NCI-H524 (cell line): ENCODE measurements around the gene DENND2C.

Source experiments
- DNase-seq, 2 experiments: peaks; one replicate each; lab custom pipeline; 2025; lab: John Stamatoyannopoulos, UW

DENND2C gene, protein sequence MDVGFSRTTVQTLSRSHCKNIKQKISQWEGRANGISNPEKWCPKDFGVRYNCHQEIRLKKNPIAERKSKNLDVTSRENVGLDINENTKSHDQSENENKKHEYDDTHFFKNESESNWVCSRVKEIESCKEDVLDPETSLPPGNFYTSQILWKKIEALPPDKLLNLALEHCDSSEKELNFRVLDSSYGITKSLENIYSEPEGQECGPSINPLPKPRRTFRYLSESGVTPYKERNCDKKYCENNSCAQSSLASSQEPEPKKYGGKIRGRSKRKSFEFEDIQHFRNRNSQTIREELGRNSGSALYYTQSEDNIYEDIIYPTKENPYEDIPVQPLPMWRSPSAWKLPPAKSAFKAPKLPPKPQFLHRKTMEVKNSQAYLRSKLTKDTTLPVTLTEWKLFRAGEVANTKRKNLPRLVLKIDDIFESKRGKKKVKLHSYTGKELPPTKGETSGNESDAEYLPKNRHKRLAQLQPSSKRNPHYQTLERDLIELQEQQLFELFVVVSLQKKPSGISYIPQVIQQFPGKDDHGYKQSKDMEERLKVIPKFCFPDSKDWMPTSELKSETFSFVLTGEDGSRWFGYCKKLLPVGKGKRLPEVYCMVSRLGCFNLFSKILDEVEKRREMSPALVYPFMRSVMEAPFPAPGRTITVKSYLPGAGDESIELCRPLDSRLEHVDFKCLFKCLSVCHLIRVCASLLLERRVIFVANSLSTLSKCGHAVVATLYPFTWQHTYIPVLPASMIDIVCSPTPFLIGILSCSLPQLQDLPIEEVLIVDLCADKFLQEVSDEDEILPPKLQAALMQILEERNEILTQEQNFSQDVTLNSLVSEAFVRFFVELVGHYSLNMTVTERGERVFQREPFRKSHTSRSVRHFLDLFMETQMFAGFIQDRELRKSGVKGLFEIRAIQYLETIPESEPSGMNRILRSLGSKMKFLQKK

DNA sequence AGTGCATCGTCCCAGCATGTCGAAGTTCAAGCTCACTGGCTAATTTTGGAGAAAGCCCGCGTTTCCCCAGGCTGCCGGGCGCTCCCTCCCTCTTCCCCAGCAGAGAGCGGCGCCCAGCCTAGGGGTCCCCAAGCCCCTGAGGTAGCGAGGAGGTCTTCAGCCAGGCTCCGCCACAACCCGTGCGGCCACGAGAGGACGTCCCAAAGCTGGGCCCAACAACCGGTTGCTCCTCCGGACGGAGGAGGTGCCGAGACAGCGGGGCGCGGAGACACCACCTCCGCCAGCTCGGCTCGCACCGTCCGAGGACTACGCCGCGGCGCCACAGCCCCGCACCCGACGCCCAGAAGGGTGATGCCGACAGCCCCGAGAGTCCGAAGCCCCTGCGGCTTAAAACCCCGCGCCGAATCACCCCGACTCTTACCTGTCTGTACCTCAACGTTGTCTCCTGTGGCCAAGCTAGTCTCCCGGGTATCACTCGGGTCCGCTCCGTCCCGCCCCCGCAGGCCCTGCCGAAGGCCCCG, at the start of gene DENND2C:
Gene DENND2C, minus strand, starts transcription at position 488 of the 521 bp plus-strand sequence. CDS start 44,065 bp downstream, outside the sequence.
- peak; percentile 31 to 66 for DNase-seq

- DNase-seq, result no peak
These were observed 49.6 kb upstream of the DENND2C start for GRCh38 chr1:114719424-114719787.

GRCh38 chr1:114718661-114719423, 49.0 kb upstream of the DENND2C start:
- DNase-seq, result no peak

GRCh38 chr1:114716304-114717170, 46.7 kb upstream of the DENND2C start, which contains the start of gene NRAS:
Gene NRAS, minus strand, starts transcription at chr1:114716771. Its CDS starts 611 bp downstream, at chr1:114716160.
- peak; percentile 20 to 83 for DNase-seq

DNA sequence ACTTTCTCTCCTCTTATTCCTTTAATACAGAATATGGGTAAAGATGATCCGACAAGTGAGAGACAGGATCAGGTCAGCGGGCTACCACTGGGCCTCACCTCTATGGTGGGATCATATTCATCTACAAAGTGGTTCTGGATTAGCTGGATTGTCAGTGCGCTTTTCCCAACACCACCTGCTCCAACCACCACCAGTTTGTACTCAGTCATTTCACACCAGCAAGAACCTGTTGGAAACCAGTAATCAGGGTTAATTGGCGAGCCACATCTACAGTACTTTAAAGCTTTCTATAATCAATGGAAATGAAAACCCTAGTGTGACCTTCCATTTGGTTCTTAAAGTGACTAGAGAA, 46.1 kb upstream of the DENND2C start:
- DNase-seq, result no peak

- no peak for DNase-seq
These were observed 43.1 kb upstream of the DENND2C start for GRCh38 chr1:114712977-114713376.

GRCh38 chr1:114710360-114710759, 40.5 kb upstream of the DENND2C start:
- no peak for DNase-seq

DNA sequence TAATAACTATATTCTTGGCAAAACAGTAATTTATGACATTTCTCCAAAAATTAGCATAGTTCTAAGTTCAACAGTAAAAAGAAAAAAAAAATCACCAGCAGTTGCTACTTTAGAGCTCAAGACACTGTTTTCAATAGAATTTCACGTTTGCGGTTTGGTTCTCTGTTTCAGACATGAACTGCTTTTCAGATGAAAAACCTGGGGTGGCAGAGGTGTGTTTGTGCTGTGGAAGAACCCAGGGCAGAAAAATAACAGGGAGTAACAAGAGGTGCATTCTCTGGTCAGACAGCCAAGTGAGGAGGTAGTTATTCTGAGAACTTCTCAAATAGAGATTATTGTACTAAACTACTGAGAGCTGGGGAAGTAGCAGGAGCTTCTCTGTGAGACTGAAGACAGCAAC, 37.8 kb upstream of the DENND2C start:
- no peak for DNase-seq

GRCh38 chr1:114703242-114703641, 33.4 kb upstream of the DENND2C start:
- DNase-seq, result no peak

DNA sequence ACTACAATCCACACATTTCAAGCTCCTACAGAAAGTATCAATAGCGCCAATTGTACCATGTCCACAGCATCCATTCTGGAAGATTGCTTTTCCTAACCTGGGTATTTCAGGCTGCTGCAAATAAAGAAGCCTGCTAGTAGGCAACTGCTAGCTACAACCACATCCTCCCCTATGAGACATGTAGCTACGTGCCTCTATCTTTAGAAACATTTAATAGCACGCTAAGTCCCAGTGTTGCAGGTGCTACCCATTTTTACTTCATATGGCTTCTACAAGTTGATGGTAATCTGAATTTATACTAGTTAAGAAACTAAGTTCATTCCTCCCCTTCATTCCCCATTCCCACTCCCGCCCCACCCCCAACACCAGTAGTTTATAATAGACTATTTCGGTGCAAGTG, 32.9 kb upstream of the DENND2C start:
- no peak for DNase-seq

DNA sequence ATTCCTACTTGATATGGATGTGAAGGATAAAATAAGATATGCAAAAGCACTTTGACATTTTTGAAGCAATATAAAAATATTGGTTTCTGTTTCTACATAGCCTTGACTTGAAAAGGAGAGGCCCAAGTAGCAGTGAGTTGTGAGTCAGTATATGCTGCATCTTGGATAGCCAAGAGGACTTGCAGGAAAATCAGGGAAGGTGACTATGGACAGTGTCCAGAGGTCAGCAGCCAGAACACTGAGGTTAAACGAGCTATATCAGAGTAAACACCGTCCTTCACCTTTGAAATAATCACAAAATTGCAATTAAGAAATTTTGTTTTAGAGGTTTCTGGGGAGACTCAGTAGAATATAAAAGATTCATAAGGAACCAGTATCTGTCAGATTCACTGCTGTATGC, 32.1 kb upstream of the DENND2C start:
- no peak for DNase-seq

- no peak for DNase-seq
These were observed 30.3 kb upstream of the DENND2C start for GRCh38 chr1:114700036-114700600.

DNA sequence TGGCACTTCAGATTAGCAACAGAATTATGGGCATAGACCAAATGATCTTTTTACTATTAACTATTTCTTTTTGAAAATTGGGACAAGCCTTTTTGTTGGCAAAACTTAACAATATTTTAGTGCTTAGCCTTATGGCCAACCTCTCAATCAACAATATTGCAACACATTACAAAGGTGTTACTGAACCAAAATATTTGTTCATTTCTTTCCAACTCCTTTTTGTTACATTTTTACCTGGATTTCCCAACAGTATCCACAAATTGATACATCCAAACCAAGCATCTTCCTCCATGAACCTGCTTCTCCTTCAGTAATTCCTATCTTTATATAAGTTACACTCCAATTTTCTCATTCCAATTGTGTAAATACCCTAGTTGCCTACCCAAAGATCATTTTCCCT, 27.0 kb upstream of the DENND2C start:
- no peak for DNase-seq

DNA sequence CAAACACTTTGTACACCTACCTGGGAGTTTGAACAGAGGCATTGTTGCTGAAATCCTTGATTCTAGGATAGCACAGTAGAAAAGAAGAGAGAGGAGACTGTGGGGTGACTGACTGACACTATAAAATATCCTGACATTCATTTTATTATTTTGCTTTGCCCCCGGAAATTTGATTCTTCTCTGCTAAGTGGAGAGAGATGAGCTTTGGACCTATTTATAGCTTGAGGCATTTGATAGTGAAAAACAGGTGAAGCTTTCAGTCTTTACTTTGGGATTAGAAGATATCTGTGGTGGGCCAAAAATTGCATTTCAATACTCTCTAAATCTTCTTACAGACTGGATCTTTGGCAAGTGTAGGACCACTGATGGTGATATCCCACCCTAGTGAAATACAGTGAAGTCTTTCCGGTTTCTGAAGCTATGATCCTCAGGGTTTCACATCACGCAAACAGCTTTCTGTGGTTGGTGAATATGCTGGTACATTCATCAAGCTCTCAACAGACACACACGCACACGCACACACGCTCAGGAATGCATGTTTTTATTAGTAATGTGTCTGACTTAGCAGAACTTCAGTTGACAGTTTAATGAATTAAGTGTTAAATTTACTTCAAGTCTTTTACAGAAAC, 25.7 kb upstream of the DENND2C start, which contains the start of gene AMPD1:
Gene AMPD1, minus strand, starts transcription at position 117 of the 629 bp plus-strand sequence. Its CDS starts 75 bp downstream, at position 42.
- DNase-seq, result no peak

DNA sequence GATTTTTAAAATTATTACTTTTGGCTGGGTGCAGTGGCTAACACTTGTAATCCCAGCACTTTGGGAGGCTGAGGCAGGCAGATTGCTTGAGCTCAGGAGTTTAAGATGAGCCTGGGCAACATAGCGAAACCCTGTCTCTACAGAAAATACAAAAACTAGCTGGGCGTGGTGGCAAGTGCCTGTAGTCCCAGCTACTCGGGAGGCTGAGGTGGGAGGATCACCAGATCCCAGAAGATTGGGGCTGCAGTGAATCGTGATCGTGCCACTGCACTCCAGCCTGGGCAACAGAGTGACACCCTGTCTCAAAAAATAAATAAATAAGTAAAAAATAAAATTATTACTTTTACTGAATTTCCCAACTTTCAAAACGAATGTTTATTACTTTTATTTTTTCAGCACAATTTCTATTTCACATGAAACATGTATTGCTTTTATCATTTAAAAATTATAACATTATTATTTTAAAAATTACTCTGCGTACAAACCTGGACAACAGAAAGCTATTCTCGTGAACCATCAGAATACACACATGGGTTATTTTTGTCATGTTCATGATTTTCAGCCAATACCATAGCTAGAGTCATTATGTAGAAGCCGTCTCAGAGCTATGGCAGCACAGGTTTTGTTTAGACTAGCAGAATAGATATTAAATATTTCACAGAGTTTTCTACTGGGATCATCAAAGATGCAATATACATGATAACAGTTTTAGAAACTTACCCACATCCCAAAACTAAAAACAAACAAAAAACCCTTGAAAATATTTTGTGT, 24.9 kb upstream of the DENND2C start:
- no peak for DNase-seq

DNA sequence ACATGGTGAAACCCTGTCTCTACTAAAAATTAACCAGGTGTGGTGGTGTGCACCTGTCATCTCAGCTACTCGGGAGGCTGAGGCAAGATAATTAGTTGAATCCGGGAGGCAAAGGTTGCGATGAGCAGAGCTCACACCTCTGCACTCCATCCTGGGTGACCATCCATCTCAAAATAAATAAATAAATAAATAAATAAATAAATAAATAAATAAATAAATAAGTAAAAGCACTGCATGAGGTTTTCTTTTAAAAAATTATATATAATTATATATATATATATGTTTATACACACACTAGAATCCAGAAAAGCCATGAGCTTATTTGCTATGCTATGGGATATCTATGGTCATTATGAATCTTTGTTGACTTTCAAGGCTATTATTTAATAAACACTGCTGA, 23.1 kb upstream of the DENND2C start:
- DNase-seq, result no peak

- no peak for DNase-seq
These were observed 21.2 kb upstream of the DENND2C start for GRCh38 chr1:114691061-114691460.

- no peak for DNase-seq
These were observed 20.3 kb upstream of the DENND2C start for GRCh38 chr1:114690148-114690547.

- DNase-seq, result no peak
These were observed 18.7 kb upstream of the DENND2C start for GRCh38 chr1:114688526-114688925.
